ENCODE measurements around the gene ARG2. TPM values are rescaled to one million over a fixed set of nuclear protein-coding genes. Genes with fewer than 3 reads are reported as not detected.

ARG2 gene
- total RNA-seq, 1 experiment from 2014 or later = 1.1 TPM

DNA sequence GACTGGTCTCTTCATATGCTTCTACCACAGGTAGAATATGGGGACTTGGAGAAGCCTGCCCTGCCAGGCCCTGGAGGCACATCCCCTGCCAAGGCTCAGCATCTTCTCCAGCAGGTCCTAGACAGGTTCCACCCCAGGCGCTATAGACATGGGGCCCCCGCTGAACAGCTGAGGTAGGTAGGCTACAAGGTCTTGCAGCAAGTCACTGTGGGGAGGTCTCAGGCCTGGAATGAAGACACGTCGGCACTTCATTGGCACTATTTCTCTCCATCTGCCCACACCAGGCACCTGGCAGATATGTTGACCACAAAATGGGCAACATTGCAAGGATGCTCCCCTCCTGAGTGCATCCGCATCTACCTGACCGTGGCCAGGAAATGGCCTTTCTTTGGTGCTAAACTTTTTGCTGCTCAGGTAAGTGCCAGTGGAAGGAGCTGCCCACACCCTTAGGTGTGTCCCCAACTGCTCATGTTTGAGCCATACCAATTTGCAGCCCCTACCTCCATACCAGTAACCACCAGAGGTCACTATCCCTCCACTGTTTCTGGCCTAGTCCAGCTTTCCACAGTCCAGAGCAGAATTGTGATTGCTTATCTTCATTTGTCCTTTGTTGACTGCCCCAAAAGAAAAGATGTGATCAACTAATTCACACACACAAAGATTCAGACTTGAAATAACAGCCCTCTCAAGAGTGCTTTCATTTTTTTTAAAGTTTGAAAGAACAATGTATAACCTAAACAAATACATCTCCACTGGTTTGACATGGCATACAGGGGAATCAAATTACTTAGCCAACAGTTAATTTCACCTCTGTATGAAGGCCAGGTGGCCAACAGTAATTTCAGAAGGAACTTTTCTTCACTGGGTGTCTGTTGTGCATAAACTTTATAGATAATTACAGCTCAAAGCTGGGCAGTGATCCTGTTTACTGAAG lies 35.7 kb upstream of the ARG2 start:
- intact Hi-C loops (cut with micrococcal nuclease) = loop anchor here (1.0 kb wide), 3 partner anchors 34 to 120 kb away; no protein-coding TSS in a partner anchor
- Histone ChIP-seq H3K4me1 (ENCODE audit: insufficient read depth, low read length) (no peaks in the 10 kb centered on the region), H3K4me2 (ENCODE audit: low read length) (no peak overlapping the region), H3F3A (ENCODE audit: low read length, unreplicated experiment) (no peaks in the 10 kb centered on the region), H3K4me3 (ENCODE audit: low read length) (no peak overlapping the region), H3K9ac (ENCODE audit: low read length) (no peak overlapping the region), H4K20me1 (ENCODE audit: low read length) (no peaks in the 10 kb centered on the region), H3K9me2 (replicated peaks; ENCODE audit: low read length) (no peaks in the 10 kb centered on the region), H3K36me3 (ENCODE audit: low read depth, low read length) (peaks cover 10% of the 10 kb centered on the region; the same call in 1 of the 2 replicates), H3K27me3 (ENCODE audit: low read length) (no peaks in the 10 kb centered on the region), H3K27ac (ENCODE audit: low read length) (no peak overlapping the region), H3K79me2 (ENCODE audit: low read length) (no peaks in the 10 kb centered on the region), H2AFZ (ENCODE audit: low read length) (no peak overlapping the region), H3K9me3 (ENCODE audit: low read length) (no peaks in the 10 kb centered on the region)
- ChIA-PET CTCF (interaction anchor here (0.5 to 4.3 kb wide), 8 partner anchors 13 to 157 kb away, joined by 3 to 68 read pairs (median 7); no protein-coding TSS in a partner anchor), POLR2A (ENCODE audit: unreplicated experiment) (no interaction called here)
- no peak for TF ChIP-seq EZH2 (IDR thresholded peaks at IDR 0.05; ENCODE audit: low read length, unreplicated experiment)
- TF ChIP-seq EZH2phosphoT487 (IDR thresholded peaks at IDR 0.05; ENCODE audit: borderline replicate concordance, low read length) = no peak
- TF ChIP-seq, protein P1, sequence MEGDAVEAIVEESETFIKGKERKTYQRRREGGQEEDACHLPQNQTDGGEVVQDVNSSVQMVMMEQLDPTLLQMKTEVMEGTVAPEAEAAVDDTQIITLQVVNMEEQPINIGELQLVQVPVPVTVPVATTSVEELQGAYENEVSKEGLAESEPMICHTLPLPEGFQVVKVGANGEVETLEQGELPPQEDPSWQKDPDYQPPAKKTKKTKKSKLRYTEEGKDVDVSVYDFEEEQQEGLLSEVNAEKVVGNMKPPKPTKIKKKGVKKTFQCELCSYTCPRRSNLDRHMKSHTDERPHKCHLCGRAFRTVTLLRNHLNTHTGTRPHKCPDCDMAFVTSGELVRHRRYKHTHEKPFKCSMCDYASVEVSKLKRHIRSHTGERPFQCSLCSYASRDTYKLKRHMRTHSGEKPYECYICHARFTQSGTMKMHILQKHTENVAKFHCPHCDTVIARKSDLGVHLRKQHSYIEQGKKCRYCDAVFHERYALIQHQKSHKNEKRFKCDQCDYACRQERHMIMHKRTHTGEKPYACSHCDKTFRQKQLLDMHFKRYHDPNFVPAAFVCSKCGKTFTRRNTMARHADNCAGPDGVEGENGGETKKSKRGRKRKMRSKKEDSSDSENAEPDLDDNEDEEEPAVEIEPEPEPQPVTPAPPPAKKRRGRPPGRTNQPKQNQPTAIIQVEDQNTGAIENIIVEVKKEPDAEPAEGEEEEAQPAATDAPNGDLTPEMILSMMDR (conservative IDR thresholded peaks at IDR 0.05; ENCODE audit: low read depth, low read length) = peak; percentile 93
- DNase-seq (peak; percentile 72), ATAC-seq (peak; percentile 99)
- no TSS peak for BruUV-seq (replicated peaks)

DNA sequence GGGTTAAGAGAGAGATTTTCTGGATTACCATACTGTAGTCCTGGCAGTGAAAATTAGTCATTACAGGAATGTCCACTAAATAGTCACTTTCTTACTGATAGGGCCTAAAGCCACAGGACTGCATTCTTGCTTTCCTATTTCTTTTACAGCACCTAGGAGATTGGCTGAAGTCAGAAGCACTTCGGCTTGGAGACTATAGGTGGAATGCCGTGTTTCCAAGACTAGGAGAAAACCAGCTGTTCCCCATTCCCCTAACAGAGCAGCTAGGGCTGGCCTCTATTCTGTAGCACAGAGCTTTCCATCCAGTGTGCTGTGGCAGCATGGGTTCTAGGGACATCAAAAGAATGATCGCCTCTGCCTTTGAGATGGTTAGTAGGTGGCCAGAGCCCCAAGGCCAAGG lies 34.7 kb upstream of the ARG2 start:
- H3K9me2 ChIP-seq (replicated peaks; ENCODE audit: low read length) = no peaks in the 10 kb centered on the region
- no peak for DNase-seq
- POLR2A ChIA-PET (ENCODE audit: unreplicated experiment) = no interaction called here
- no peaks in the 10 kb centered on the region for H3K9me3 ChIP-seq (ENCODE audit: low read length)
- no peak overlapping the region for H2AFZ ChIP-seq (ENCODE audit: low read length)
- no TSS peak for BruUV-seq (replicated peaks)
- no peak overlapping the region for H3K9ac ChIP-seq (ENCODE audit: low read length)
- no peak for ATAC-seq
- H3K27me3 ChIP-seq (ENCODE audit: low read length) = no peaks in the 10 kb centered on the region
- TF ChIP-seq EZH2 (IDR thresholded peaks at IDR 0.05; ENCODE audit: low read length, unreplicated experiment) = no peak
- peaks cover 16% of the 10 kb centered on the region; the same call in 1 of the 2 replicates for H3K36me3 ChIP-seq (ENCODE audit: low read depth, low read length)
- H3K27ac ChIP-seq (ENCODE audit: low read length) = no peak overlapping the region
- no peak overlapping the region for H3K4me3 ChIP-seq (ENCODE audit: low read length)
- H3K4me2 ChIP-seq (ENCODE audit: low read length) = no peak overlapping the region
- intact Hi-C loops (cut with micrococcal nuclease) = loop anchor here (1.0 kb wide), 3 partner anchors 33 to 119 kb away; no protein-coding TSS in a partner anchor
- H3K79me2 ChIP-seq (ENCODE audit: low read length) = no peaks in the 10 kb centered on the region
- no peaks in the 10 kb centered on the region for H3K4me1 ChIP-seq (ENCODE audit: insufficient read depth, low read length)
- H4K20me1 ChIP-seq (ENCODE audit: low read length) = no peaks in the 10 kb centered on the region
- CTCF ChIA-PET = interaction anchor here (1.1 to 4.3 kb wide), 4 partner anchors 58 to 158 kb away, joined by 4 to 68 read pairs (median 13); no protein-coding TSS in a partner anchor
- no peaks in the 10 kb centered on the region for H3F3A ChIP-seq (ENCODE audit: low read length, unreplicated experiment)

DNA sequence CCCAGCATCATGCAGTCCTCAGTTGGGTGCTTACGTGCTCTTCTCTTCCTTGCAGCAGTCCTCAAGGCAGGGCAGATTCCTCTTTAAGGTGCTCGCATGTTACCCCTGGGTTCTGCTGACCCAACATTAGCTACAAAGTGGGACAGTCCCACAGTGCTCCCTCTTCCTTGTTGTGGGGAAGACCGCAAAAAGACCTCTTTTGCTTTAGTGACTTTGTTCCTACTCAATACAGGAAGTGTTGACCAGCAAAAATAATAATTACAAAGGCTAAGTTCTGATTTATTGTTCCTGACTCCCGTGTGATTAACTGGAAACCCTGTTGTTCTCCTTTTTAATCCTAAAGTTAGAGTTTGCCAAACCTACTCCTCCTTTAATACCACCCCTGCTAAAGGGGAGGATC lies 33.4 kb upstream of the ARG2 start:
- ChIA-PET CTCF (interaction anchor here (1.3 to 4.3 kb wide), 2 partner anchors 81 to 117 kb away, joined by 3 to 68 read pairs; no protein-coding TSS in a partner anchor), POLR2A (ENCODE audit: unreplicated experiment) (no interaction called here)
- no peaks in the 10 kb centered on the region for H3K27me3 ChIP-seq (ENCODE audit: low read length)
- H3K4me2 ChIP-seq (ENCODE audit: low read length) = no peak overlapping the region
- H3K4me1 ChIP-seq (ENCODE audit: insufficient read depth, low read length) = no peaks in the 10 kb centered on the region
- no peaks in the 10 kb centered on the region for H3K79me2 ChIP-seq (ENCODE audit: low read length)
- no peaks in the 10 kb centered on the region for H4K20me1 ChIP-seq (ENCODE audit: low read length)
- ATAC-seq = no peak
- H3K4me3 ChIP-seq (ENCODE audit: low read length) = no peak overlapping the region
- peaks cover 21% of the 10 kb centered on the region; the same call in 1 of the 2 replicates for H3K36me3 ChIP-seq (ENCODE audit: low read depth, low read length)
- TF ChIP-seq, protein P1 (conservative IDR thresholded peaks at IDR 0.05; ENCODE audit: low read depth, low read length) = no peak
- no peak for TF ChIP-seq EZH2 (IDR thresholded peaks at IDR 0.05; ENCODE audit: low read length, unreplicated experiment)
- TF ChIP-seq EZH2phosphoT487 (IDR thresholded peaks at IDR 0.05; ENCODE audit: borderline replicate concordance, low read length) = no peak
- H3K9ac ChIP-seq (ENCODE audit: low read length) = no peak overlapping the region
- BruUV-seq (replicated peaks) = no TSS peak
- no peak for DNase-seq
- intact Hi-C loops (cut with micrococcal nuclease) = no loop called here
- no peak overlapping the region for H3K27ac ChIP-seq (ENCODE audit: low read length)
- H3K9me3 ChIP-seq (ENCODE audit: low read length) = no peaks in the 10 kb centered on the region
- no peak overlapping the region for H2AFZ ChIP-seq (ENCODE audit: low read length)
- H3F3A ChIP-seq (ENCODE audit: low read length, unreplicated experiment) = peaks cover 3% of the 10 kb centered on the region
- no peaks in the 10 kb centered on the region for H3K9me2 ChIP-seq (replicated peaks; ENCODE audit: low read length)
